ENCODE data around the gene TDRKH.

DNA sequence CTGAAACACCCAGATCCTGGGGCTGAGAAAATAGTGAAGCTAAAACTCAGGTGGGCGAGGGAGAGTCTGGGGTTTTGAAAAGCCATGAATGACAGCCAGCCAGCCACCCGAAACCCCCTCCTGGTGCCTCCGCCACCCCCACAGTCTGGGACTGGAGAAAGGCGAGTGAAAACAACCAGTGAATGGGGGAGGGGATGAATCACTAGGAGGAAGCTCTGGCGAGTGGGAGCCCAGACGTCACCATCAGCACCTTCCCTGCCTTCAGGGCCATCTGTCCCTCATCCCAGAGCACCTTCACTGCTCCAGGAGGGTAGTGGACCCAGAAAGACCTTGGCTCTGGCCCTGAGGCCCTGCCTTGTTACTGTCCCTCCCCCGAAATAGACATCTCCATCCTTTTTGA is 32.1 kb upstream of the TDRKH start:
- TF ChIP-seq CTCF (conservative IDR thresholded peaks at IDR 0.05 in 1 of 2, IDR thresholded peaks at IDR 0.05 in 1 of 2; ENCODE audit: low read depth in 1 of 2, low read length in 2 of 2) = no peak
- TF ChIP-seq EZH2 (IDR thresholded peaks at IDR 0.05; ENCODE audit: low read length, missing control alignments) = no peak
